Activated CD4-positive, CD25-positive, alpha-beta regulatory T cell treated with anti-CD3 and anti-CD28 coated beads, Interleukin-2, amount 50 U/mL, for 16 hours (primary cell): ENCODE data around the gene COX7A2L.
"Not testable (repeated sequence)": the region's sequence is repeated elsewhere in the genome, so short reads cannot be mapped to it uniquely, and the experiment has no call there.

Source experiments
- DNase-seq: peaks from one replicate; pipeline ENCODE4 v3.0.0-alpha.2; 2020; ENCODE audit warnings: low read depth, low spot score

The COX7A2L gene

GRCh38 chr2:42360890-42361727 is at the start of gene COX7A2L:
Gene COX7A2L (minus strand): TSS chr2:42361217. CDS start chr2:42361161, 56 bp downstream.
- DNase-seq, result peak; percentile 88

- no peak for DNase-seq
Measured at GRCh38 chr2:42408009-42408408, 47.0 kb upstream of the COX7A2L start.

- no peak for DNase-seq
Measured at GRCh38 chr2:42407476-42407875, 46.5 kb upstream of the COX7A2L start.

- DNase-seq, result no peak
Measured at GRCh38 chr2:42404676-42405075, 43.7 kb upstream of the COX7A2L start.

- DNase-seq, result no peak
Measured at GRCh38 chr2:42401773-42402172, 40.8 kb upstream of the COX7A2L start.

- not testable (repeated sequence) for DNase-seq
Measured at GRCh38 chr2:42398052-42398451, 37.0 kb upstream of the COX7A2L start.

- DNase-seq, result not testable (repeated sequence)
Measured at GRCh38 chr2:42393320-42393719, 32.3 kb upstream of the COX7A2L start.

GRCh38 chr2:42392191-42392590 is 31.2 kb upstream of the COX7A2L start:
- no peak for DNase-seq

GRCh38 chr2:42390401-42390969 is 29.5 kb upstream of the COX7A2L start:
- no peak for DNase-seq

- DNase-seq, result no peak
Measured at GRCh38 chr2:42386682-42387081, 25.7 kb upstream of the COX7A2L start.

GRCh38 chr2:42385225-42385624 is 24.2 kb upstream of the COX7A2L start:
- no peak for DNase-seq

- no peak for DNase-seq
Measured at GRCh38 chr2:42383855-42384530, 23.0 kb upstream of the COX7A2L start.

GRCh38 chr2:42382144-42382543 is 21.1 kb upstream of the COX7A2L start:
- DNase-seq, result no peak

GRCh38 chr2:42380026-42380425 is 19.0 kb upstream of the COX7A2L start:
- DNase-seq, result not testable (repeated sequence)

- no peak for DNase-seq
Measured at GRCh38 chr2:42378415-42378814, 17.4 kb upstream of the COX7A2L start.

- no peak for DNase-seq
Measured at GRCh38 chr2:42376758-42377157, 15.7 kb upstream of the COX7A2L start.

- DNase-seq, result no peak
Measured at GRCh38 chr2:42372474-42373200, 11.6 kb upstream of the COX7A2L start.

GRCh38 chr2:42371611-42372473 is 10.8 kb upstream of the COX7A2L start:
- DNase-seq, result no peak

GRCh38 chr2:42369532-42370229 is 8.7 kb upstream of the COX7A2L start:
- DNase-seq, result no peak

GRCh38 chr2:42368817-42369531 is 8.0 kb upstream of the COX7A2L start:
- no peak for DNase-seq
